MV-4-11 (cell line): ENCODE results near the gene TRIM10.
"Not testable (repeated sequence)": the region's sequence is repeated elsewhere in the genome, so short reads cannot be mapped to it uniquely, and the experiment has no call there.

ENCODE experiments used
- DNase-seq: peaks from one replicate; lab custom pipeline; 2025; lab: John Stamatoyannopoulos, UW

TRIM10 gene

GRCh38 chr6:30127238-30128093, 33.5 kb downstream of the TRIM10 start:
- DNase-seq: no peak

- peak; percentile 71 for DNase-seq
Measured at GRCh38 chr6:30122515-30122914, 38.5 kb downstream of the TRIM10 start.

GRCh38 chr6:30121446-30122366, 39.3 kb downstream of the TRIM10 start:
- DNase-seq: no peak

GRCh38 chr6:30118691-30119090, 42.3 kb downstream of the TRIM10 start:
- DNase-seq: not testable (repeated sequence)

- DNase-seq: no peak
Measured at GRCh38 chr6:30116724-30117123, 44.3 kb downstream of the TRIM10 start.

GRCh38 chr6:30113841-30114240, 47.2 kb downstream of the TRIM10 start:
- DNase-seq: no peak

GRCh38 chr6:30113003-30113759, 47.8 kb downstream of the TRIM10 start, which contains the start of gene TRIM31:
TRIM31 (minus strand) TSS chr6:30113090; CDS start chr6:30112805, 285 bp downstream.
- DNase-seq: peak; percentile 5

GRCh38 chr6:30112402-30112994, 48.5 kb downstream of the TRIM10 start:
- no peak for DNase-seq

GRCh38 chr6:30111266-30111856, 49.6 kb downstream of the TRIM10 start:
- no peak for DNase-seq

GRCh38 chr6:30104661-30105060, 56.4 kb downstream of the TRIM10 start:
- no peak for DNase-seq

GRCh38 chr6:30103872-30104179, 57.2 kb downstream of the TRIM10 start:
- no peak for DNase-seq

GRCh38 chr6:30102970-30103871, 57.8 kb downstream of the TRIM10 start:
- peak; percentile 83 for DNase-seq

GRCh38 chr6:30102414-30102969, 58.5 kb downstream of the TRIM10 start:
- peak; percentile 95 for DNase-seq
